Mucosa of gallbladder (tissue), 1 donor: Measurements from ENCODE around the gene LOXHD1. TPM values are rescaled to one million over a fixed set of nuclear protein-coding genes. Genes with fewer than 3 reads are reported as not detected.

Experiments
- DNase-seq: peaks from one replicate; pipeline ENCODE4 v3.0.0-alpha.2; 2020; ENCODE audit warnings: low spot score
- total RNA-seq: library from RNA; stranded (reverse); gene quantifications from one replicate; pipeline ENCODE4 v1.2.1, GENCODE V29; 2021
- donor health status: DM: no; HTN: no; CAD: no.

Gene LOXHD1
- total RNA-seq, 1 donor from 2014 or later = 0.12 TPM

DNA sequence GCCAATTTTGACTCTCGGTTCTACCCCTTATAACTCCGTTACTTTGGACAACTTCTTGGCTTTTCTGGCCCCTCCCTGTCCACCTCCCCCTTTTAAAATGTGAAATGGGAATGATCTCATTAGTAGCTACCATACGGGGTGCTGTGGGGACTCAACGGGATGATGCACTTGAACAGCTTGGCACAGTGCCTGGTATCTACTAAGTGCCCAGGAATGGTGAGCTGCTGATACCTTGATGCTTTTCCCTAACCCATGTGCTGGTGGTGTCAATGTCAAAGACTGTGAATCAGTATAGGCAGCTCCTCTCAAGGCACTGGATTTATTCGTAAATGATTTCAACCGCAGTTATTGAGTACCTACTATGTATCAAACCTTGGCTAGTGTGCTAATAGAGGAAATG, 204.2 kb downstream of the LOXHD1 start:
- DNase-seq = no peak

DNA sequence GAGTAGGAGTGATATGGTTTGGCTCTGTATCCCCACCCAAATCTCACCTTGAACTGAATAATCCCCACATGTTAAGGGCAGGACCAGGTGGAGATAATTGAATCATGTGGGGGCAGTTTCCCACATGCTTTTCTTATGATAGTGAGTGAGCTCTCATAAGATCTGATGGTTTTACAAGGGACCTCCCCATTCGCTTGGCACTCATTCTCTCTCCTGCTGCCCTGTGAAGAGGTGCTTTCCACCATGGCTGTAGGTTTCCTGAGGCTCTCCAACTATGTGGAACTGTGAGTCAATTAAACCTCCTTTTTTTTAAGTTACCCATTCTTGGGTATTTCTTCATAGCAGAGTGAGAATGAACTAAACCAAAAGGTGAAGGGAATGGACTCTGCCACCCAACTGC, 207.5 kb downstream of the LOXHD1 start:
- DNase-seq = no peak

DNA sequence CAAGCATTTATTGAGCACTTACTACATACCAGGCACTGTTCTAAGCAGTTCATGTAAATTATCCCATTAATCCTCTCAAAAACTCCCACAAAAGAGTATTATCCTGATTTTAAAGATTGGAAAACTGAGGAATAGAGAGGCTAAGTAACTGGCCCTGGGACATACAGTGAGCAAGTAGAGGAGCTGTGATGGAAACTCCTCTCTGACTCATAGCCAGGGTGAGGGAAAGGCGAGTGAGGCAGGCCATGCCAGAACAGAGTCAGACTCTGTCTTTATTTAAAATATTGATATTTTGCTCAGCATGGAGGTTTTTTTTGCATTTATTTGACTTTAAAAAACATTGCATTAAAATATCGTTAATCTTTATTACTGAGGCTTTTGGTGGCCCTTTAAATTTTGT, 208.0 kb downstream of the LOXHD1 start:
- DNase-seq = no peak

DNA sequence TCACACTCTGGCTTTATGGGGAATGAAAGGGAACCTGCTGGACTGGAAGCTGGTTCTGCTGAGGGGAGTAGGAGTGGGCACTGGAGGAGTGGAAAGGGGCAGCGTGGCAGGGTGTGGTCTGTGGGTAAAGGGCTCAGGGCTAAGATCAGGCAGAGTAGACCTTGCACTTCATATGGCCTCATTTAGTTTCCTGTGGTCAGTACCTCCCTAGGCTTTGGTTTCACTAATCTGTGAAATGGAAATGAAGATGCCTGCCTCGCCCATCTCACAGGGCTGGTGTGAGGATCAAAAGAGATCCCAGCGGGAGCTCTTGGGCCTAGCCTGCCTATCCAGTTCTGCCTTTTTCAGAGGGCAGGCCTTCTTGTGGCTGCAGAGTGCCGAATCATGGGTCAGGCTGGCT, 208.7 kb downstream of the LOXHD1 start:
- DNase-seq = no peak

DNA sequence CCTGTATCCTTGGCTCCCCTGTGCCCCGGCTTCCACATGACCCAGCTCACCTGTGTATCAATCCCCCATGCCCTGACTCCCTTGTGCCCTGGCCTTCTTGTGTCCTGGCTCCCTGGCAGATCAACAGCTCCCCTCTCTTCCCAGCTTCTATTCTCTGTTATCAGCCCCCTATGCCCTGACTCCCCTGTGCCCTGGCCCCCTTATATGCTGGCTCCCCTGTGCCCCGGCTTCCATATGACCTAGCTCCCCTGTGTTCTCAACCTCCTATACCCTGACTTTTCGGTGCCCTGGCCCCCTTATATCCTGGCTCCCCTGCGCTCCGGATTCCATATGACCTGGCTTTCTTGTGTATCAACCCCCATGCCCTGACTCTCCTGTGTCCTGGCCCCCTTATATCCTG, 209.2 kb downstream of the LOXHD1 start:
- DNase-seq = no peak

DNA sequence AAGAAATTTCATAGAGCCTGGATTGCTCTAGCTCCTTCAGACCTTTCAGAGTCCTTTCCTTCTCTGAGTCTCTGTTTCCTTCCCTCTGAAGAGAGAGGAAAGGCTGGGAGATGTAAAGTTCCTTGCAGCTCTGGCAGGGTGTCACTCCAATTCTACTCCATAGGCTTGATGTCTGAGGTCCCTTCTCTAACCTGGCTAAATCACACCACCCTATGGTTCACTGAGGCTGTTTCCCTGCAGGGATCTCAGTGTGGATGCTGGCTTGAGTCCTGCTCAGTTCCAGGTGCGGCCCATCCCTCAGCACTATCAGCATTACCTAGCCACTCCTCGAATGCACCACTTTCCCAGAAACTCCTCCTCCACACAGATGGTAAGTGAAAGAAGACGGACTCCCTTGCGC, 209.7 kb downstream of the LOXHD1 start:
- no peak for DNase-seq

DNA sequence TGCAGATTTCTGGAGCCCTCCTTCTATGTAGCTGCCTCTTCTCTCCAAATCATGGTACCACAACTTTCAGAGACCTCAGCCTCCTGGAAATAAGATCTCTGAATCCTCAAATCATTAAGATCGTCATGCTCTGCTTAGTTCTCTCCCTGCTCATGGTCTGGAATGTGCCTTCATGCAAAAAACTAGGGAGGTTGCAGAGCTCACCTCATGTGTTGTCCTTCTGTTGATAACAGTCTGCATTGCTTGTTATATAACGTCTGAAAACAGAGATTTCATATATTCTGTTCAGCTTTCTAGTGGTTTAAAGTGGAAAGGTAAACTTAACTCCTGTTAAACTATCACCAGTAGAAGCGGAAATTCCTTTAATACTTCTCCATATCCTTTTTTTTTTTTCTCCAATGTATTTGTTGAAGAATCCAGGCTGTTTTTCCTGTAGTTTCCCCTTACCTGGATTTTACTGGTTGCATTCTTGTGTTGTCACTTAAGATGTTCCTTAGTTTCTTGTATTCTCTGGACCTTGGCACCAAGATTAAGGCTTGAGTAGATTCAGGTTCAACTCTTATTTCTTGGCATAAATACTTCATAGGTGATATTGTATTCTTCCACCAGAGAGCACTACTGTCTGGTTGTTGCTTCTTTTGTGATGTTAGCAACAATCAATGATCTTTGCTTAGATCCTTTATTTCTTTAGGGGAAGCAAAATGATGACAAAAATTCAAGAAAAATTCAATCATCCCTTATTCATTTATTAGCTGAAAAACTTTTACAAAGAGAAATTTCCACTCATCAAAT, 211.3 kb downstream of the LOXHD1 start:
- DNase-seq = no peak

DNA sequence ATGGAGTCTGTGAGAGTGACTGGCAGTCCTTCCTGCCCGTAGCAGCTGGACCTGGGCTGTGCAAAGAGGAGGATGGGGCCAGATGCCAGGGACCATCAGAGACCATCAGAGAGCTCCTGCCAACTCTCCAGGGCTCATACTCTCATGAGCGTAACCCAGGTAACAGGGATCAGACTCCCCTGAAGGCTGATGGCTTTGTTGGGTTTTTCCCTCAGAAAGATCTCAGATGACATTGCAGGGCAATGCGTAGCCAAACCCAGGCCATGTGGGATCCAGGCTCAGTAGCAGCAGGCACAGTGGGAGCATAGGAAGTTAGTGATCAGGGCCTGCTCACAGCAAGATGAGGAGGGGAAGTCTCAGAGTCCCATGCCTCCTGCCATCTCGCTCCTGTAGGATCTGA, 218.0 kb downstream of the LOXHD1 start:
- DNase-seq = no peak

DNA sequence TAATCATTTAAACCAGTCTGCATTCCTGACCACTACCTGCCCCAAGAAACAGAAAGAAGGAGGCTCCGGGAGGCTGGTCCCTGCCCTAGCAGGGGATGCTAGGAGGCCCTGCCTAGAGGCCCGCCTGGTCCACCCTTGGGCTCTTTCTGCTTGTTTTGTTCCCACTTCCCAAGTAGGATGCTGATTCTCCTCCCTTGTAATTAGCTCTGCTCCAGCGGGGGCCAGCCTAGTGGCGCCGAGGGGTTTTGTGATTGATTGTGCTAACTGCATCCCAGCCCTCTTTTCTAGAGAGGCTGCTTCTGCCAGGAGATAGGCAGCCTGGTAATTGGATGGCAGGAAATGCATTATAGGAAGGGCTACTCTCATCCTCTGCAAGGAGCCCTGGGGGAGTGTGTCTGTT, 220.0 kb downstream of the LOXHD1 start:
- no peak for DNase-seq

DNA sequence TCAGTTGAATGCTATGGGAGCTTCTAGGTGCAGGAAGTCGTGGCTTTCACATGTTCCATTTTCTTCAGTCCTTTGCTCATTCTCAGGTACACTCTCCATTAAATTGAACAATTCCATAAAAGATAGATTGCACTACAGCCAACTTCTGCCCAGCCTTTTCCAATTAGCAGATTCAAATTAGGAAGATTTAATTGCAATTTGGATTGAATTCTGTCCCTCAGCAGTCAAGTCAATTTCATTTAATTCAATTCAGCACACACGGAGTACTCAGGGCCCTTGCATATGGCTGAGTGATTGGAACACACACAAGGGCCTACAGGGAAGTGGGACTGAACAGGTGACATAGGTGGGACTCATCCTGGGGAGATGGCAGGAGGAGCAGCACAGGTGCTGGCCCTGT, 220.4 kb downstream of the LOXHD1 start:
- no peak for DNase-seq

DNA sequence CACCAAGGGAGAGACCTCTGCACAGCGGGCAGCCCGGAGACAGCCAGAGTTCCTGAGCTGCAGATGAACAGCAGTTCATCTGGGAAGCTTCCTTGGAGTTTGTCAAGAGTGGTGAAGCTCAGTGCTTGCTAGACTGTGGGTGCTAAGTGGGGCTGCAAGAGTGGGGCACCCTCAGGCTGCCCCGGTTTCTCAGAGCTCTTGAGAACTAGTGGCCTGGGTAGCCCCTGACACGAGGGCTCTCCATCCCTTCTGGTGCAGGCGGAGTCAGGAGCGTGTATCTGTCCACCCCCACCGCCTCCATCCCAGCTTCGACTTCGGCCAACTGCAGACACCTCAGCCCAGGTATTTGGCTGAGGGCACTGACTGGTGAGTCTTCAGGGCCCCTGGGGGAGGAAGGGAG, 222.0 kb downstream of the LOXHD1 start:
- no peak for DNase-seq

DNA sequence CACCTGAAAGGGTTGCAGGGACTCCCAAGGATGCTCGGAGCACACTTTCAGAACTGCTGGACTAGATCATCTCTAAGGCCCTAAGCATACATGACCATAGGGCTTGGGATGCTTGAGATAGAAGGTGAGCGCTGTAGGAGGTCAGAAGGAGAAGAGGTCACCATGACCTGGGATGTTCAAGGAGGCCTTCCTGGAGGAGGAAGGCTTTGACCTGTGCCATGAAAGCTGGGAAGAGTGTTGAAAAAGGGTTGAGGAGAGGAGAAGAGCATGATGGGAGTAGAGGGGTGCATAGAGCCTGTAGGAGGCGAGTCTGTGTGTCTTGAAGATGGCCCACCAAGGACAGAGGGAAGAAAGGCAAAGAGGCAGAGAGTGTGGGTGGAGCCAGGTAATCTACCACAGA, 222.4 kb downstream of the LOXHD1 start:
- DNase-seq = no peak

DNA sequence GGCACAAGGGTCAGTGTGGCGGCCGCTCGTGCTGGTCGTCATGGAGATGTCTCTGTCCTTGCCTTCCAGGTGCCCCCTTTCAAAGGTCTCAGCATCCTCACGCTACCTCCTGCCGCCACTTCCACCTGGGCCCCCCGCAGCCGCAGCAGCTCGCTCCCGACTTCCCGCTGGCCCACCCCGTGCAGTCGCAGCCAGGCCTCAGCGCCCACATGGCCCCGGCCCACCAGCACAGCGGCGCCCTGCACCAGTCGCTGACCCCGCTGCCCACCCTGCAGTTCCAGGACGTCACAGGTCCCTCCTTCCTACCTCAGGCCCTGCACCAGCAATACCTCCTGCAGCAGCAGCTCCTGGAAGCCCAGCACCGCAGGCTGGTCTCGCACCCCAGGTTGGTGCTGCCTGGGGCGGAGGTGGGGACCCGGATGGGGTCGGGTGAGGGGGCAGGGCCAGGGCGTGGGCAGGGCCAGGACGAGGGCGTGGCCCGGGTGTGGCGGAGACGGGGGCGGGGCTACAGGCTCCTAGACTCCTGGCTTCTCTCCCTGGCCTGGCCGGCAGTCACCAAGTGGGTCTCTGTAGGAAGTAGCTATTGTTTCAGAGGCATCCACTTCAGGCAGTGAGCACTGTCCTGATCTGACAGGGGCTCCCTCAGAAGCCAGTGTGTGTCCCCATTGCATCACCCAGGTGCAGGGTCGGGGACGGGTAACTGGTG, 223.7 kb downstream of the LOXHD1 start:
- DNase-seq = no peak

DNA sequence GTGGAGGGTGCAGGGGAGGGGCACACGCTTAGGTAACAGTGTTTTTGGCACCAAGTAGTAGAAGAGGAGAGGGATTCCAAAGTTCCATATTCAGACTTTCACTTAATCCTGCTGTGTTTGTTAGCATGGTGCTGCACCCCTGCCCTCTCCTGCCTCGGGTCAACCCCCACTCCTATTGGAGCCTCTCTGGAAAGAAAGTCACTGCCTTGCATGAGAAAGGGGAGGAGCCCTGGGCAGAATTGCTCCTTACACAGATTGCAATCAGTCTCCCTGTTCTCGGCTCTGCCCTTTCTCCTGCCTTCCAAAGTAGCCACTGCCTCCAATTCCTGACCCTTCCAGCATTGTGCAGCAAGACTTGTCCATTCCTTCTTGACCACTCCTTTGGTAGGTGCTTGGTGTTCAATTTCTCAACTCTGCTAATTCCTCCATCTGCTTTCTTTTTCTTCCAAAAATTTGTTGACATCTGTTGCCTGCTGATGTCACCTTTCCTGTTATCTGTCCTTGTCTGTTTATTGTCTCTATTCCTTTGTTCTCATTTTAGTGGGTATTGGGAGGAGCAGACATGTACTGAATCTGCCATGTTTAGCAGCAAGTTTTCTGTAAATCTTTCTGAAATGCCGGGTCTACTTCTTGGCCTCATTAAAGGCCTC, 225.4 kb downstream of the LOXHD1 start:
- no peak for DNase-seq

DNA sequence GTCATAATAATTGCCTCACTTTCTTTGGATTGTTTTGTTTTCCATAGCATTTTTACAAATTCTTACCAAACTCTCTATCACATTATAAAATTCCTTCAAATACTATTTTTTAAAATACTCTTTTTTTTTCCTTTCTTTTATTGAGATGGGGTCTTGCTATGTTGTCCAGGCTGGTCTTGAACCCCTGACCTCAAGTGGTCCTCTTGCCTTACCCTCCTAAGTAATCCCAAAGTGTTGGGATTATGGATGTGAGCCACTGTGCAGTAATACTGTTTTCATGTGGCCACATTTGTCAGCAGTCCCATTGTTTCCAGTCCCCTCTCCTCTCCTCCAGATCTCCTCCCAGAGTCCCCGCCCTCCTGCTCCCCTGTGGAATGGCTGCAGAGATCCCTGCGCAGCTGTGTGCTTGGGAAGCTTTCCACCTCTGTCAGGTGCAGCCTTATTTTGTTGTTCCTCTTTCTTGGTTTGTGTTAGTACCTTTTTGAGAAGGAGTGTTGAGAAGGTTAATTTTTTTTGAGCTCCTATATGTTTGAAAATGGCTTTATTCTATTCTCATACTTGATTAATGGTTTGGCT, 227.3 kb downstream of the LOXHD1 start:
- DNase-seq = no peak

DNA sequence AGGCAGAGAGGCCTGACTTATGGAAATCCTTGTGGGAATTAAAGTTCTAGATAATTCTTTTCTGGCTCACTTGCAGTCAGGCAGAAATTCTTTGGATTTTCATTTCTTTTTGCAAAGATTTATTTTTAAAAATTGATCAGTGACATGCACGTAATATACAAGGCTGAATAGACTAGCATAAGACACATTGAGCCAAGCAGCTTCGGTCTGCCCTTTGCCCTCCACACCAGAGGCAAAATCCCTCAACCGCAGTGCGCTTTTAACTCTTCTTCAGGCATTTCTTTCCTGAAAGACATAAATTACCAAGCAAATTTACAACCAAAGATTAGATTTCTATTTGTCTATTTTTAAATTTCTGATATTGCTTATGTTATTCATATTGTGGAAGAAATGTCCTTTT, 227.9 kb downstream of the LOXHD1 start:
- DNase-seq = no peak

DNA sequence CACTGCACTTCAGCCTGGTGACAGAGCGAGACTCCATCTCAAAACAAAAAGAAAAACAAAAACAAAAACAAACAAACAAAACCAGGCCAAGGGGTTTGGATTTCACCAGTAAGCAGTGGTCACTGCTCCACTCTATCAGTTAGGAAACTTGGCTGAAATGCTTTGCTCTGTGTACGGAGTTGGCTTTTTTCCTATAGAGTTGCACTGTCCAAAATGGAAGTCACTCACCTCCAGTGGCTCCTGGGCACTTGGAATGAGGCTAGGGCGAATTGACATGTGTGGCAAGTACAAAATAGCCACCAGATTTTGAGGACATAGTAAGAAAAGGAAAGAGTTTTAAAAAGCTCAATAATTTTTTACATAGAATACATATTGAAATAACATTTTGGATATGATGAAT, 228.7 kb downstream of the LOXHD1 start:
- no peak for DNase-seq

DNA sequence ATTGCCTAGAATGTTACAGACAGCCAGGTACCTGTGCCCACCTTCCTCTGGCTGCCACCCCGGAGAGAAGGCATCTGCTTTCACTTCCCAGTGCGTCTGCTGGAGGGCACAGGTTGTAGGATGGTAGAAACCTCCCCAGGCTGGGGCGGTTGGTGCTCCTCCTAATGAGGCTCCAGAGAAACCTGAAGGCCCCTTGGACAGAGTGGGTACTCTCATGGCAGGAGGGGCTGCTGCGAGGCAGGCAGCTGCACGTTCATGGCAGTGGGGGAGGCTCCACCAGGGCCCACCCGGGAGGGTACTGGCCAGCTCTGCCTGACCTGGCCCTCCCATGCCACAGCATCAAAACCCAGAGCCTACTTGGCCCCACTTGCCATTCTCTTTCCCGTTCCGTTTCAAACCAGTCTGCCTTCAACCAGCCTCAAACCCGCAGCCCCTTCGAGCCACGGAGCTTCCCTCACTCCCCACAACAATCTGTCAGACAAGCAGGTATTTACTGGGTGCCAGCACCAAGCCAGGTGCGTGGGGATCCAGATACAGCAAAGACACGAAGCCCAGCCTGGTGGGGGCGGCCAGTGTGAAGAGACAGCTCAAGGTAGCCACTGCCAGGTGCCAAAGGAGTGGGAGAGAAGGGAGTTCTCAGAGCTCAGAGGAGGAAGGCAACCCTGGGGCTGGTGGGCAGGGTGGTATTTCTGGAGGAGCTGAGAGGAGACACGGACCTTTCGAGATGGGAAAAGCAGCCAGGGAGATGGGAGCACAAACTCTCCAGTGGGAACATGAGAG, 229.6 kb downstream of the LOXHD1 start:
- DNase-seq = no peak
